IMR-90 (cell line): ENCODE data around the gene NCOA7. TPM values are rescaled to one million over a fixed set of nuclear protein-coding genes. Genes with fewer than 3 reads are reported as not detected.

Source experiments
- NFE2L2 ChIP-seq: fragments of 150-350 bp; IDR thresholded peaks from 2 replicates; pipeline ENCODE4 v1.6.1; 2016; ENCODE audit warnings: low read depth, mild to moderate bottlenecking, low read length
- RAD21 ChIP-seq: IDR thresholded peaks from 2 replicates; pipeline ENCODE4 v1.6.1; 2012; ENCODE audit warnings: low read length, improper control_type of control experiment
- RCOR1 ChIP-seq: IDR thresholded peaks from 2 replicates; pipeline ENCODE4 v1.6.1; 2012; ENCODE audit warnings: mild to moderate bottlenecking, low read length, improper control_type of control experiment; ENCODE audit not compliant: insufficient replicate concordance
- SMC3 ChIP-seq: fragments of 150-350 bp; IDR thresholded peaks from 2 replicates; pipeline ENCODE4 v1.6.1; 2016; ENCODE audit warnings: low read depth, mild to moderate bottlenecking, antibody characterized with exemption, low read length, moderate library complexity
- USF2 ChIP-seq: fragments of 150-350 bp; IDR thresholded peaks from 2 replicates; pipeline ENCODE4 v1.6.1; 2017; ENCODE audit warnings: mild to moderate bottlenecking, antibody characterized with exemption, low read length, low read depth
- polyA plus RNA-seq, 3 experiments: library from polyadenylated mRNA; depleted of rRNA; stranded (reverse); fragments of >200 nt; gene quantifications; 2 replicates each; pipeline ENCODE4 v1.2.3, GENCODE V29; 2012; ENCODE audit warnings: low replicate concordance in 1 of 3
- total RNA-seq: library from RNA; depleted of rRNA; stranded (reverse); fragments of >200 nt; gene quantifications from 2 replicates; pipeline ENCODE4 v1.2.3, GENCODE V29; 2012

The NCOA7 gene
- total and polyA plus RNA-seq, 2 of the 4 experiments (the other 2 are of a cell fraction): 12.6 to 12.9 TPM

- TF ChIP-seq USF2 (peak; percentile 13; the same call in 1 of the 2 replicates), RAD21 (peak; percentile 88), RCOR1 (peak; percentile 41), SMC3 (peak; percentile 87), NFE2L2 (no peak)
Measured at GRCh38 chr6:125956506-125957390, 166.0 kb downstream of the NCOA7 start, which contains the start of gene HINT3 (continued).
